Activated T-helper 9 cell treated with anti-CD3 and anti-CD28 coated beads, Interleukin-2, amount 50 U/mL, for 16 hours (primary cell): ENCODE measurements around the gene IL21R.

ENCODE experiments used
- DNase-seq: peaks from one replicate; pipeline ENCODE4 v3.0.0-alpha.2; 2020; ENCODE audit warnings: low read depth

IL21R gene

GRCh38 chr16:27489421-27489820 is 87.4 kb downstream of the IL21R start:
- DNase-seq, result no peak

GRCh38 chr16:27489906-27490305 is 87.9 kb downstream of the IL21R start:
- no peak for DNase-seq

- DNase-seq, result no peak
Observed at GRCh38 chr16:27491894-27492587, 90.1 kb downstream of the IL21R start.

- DNase-seq, result no peak
Observed at GRCh38 chr16:27492588-27492979, 90.6 kb downstream of the IL21R start.

- no peak for DNase-seq
Observed at GRCh38 chr16:27495191-27495590, 93.2 kb downstream of the IL21R start.

GRCh38 chr16:27498031-27498825 is 96.3 kb downstream of the IL21R start:
- no peak for DNase-seq

- no peak for DNase-seq
Observed at GRCh38 chr16:27498916-27499658, 97.1 kb downstream of the IL21R start.

- no peak for DNase-seq
Observed at GRCh38 chr16:27499659-27500055, 97.7 kb downstream of the IL21R start.

- no peak for DNase-seq
Observed at GRCh38 chr16:27500801-27501200, 98.8 kb downstream of the IL21R start.
